ENCODE results near the gene ZCCHC4. TPM values are rescaled to one million over a fixed set of nuclear protein-coding genes. Genes with fewer than 3 reads are reported as not detected.
"Not testable (repeated sequence)": the region's sequence is repeated elsewhere in the genome, so short reads cannot be mapped to it uniquely, and the experiment has no call there.

Gene ZCCHC4
- total RNA-seq, 2 experiments from 2014 or later = 11.1 to 13.8 TPM

DNA sequence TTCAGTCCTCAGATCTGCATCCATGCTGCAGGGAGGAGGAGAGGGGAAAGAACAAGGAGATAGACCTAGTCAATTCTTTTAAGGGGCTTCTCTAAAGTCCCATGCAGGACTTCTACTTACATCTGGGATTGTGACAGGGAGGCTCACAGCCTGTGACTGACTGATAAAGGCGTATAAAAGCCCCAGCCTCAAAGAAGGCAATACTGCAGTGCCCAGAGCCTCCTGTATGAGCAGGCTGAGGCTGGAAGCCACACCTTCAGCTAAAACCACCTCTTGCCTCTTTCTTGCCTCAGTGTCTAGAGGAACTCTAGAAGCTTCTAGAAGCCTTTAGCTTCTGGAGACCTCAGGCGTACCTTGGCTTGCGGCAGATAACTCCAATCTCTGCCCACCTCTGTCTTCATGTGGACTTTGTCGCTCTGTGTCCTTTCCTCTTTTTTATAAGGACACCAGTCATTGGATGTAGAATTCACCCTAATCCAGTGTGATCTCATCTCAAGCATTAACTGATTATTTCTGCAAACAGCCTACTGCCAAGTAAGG, 6.0 kb upstream of the ZCCHC4 start:
- CTCF ChIA-PET = interaction anchor here (1.2 kb wide), 1 partner anchor 60 kb away, joined by 3 read pairs; no protein-coding TSS in a partner anchor

GRCh38 chr4:25307596-25307995, 5.0 kb upstream of the ZCCHC4 start:
- H3K36me3 Mint-ChIP-seq = no peaks in the 10 kb centered on the region
- H3K9me3 Mint-ChIP-seq (ENCODE audit: low read depth) = no peaks in the 10 kb centered on the region
- ATAC-seq (no peak), DNase-seq (no peak)
- H3K27me3 Mint-ChIP-seq = peaks cover 4% of the 10 kb centered on the region
- H3K27ac Mint-ChIP-seq = no peak overlapping the region
- peaks cover 5% of the 10 kb centered on the region for H3K4me1 Mint-ChIP-seq
- CTCF ChIA-PET = no interaction called here
- no peak overlapping the region for H3K4me3 Mint-ChIP-seq

More for the DNA sequence above, 6.0 kb upstream of the ZCCHC4 start:
- Mint-ChIP-seq H3K27ac (no peak overlapping the region), H3K9me3 (ENCODE audit: low read depth) (no peaks in the 10 kb centered on the region), H3K4me3 (no peak overlapping the region), H3K4me1 (no peaks in the 10 kb centered on the region), H3K27me3 (peaks cover 4% of the 10 kb centered on the region), H3K36me3 (no peaks in the 10 kb centered on the region)
- DNase-seq = no peak
- no peak for ATAC-seq

DNA sequence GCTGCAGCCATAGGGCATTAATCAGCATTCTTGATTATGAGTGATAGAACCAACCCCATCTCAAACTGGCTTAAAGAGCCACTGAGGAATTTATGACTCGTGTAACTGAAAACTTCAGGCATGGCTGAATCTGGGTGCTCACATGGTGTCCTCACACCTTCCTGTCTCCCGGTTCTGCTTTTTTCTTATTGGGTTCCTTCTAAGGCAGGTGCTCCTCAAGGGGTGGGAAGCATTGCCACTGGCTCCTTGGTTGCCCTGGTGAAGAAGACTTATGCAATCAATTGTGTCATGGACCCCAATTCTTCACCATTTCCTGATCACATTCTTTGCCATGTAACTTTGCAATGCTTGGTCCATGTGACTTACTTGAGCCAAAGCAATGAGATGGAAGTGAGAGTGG, 4.3 kb upstream of the ZCCHC4 start:
- H3K4me3 Mint-ChIP-seq = no peak overlapping the region
- no peaks in the 10 kb centered on the region for H3K36me3 Mint-ChIP-seq
- no peaks in the 10 kb centered on the region for H3K9me3 Mint-ChIP-seq (ENCODE audit: low read depth)
- CTCF ChIA-PET = no interaction called here
- peaks cover 11% of the 10 kb centered on the region for H3K4me1 Mint-ChIP-seq
- no peak for ATAC-seq
- peaks cover 4% of the 10 kb centered on the region for H3K27me3 Mint-ChIP-seq
- H3K27ac Mint-ChIP-seq = no peak overlapping the region
- DNase-seq = no peak

DNA sequence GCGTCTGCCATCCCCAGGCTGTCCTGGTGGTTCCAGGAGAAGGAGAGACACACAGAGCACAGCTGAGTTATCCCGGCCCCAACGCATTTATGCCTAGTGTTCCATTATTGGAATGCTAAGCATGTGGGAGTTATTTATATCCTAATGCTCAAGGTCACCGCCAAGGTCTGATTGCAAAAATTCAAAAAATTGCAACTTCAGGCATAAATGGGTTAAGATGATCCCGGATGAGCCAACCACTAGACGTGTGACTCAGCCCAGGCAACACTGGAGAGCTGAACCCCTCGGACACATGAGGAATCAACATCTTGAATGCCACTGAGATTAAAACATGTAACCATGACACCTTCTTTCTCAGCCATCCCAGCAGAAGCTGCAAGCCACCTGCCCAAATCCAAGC, 3.8 kb upstream of the ZCCHC4 start:
- Mint-ChIP-seq H3K36me3 (no peaks in the 10 kb centered on the region), H3K4me3 (no peak overlapping the region), H3K9me3 (ENCODE audit: low read depth) (no peaks in the 10 kb centered on the region), H3K27ac (no peak overlapping the region), H3K27me3 (peaks cover 4% of the 10 kb centered on the region), H3K4me1 (peaks cover 16% of the 10 kb centered on the region)
- CTCF ChIA-PET = no interaction called here
- DNase-seq = no peak
- no peak for ATAC-seq

DNA sequence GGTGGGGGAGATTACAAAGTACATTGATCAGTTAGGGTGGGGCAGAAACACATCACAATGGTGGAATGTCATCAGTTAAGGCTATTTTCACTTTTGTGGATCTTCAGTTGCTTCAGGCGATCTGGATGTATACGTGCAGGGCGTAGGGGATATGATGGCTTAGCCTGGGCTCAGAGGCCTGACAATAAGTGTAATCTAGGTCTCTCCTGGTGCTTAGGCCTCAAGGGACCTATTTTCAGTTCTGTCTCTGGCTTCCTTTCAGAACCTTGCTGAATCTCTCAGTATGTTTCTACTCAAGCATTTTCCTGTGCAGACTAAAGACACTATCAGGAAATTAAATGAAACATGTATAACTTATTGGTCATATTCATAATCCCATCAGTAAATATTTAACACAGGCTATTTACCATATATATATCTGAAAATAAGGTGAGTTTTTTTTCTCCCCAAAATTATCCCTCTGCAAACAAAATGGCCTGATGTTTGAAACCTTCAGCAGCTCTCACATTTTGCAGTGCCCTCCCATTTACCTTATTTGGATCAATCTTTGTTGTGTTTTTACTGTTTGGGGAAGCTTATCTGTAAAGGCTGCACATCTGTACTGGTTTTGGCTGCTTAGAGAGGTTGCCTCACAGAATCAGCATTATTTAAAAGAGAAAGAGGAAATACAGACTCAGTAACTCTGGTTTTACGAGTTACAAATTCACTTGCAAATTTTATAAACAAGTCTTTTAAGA, 2.3 kb upstream of the ZCCHC4 start:
- Mint-ChIP-seq H3K4me1 (peaks cover 23% of the 10 kb centered on the region), H3K9me3 (ENCODE audit: low read depth) (no peaks in the 10 kb centered on the region), H3K4me3 (no peak overlapping the region), H3K27ac (no peak overlapping the region), H3K27me3 (no peaks in the 10 kb centered on the region), H3K36me3 (peaks cover 2% of the 10 kb centered on the region)
- CTCF ChIA-PET = interaction anchor here (1.4 to 4.6 kb wide), 3 partner anchors 11 to 166 kb away, joined by 4 to 57 read pairs (median 24); no protein-coding TSS in a partner anchor
- ATAC-seq (no peak), DNase-seq (no peak)

- Mint-ChIP-seq H3K4me3 (no peak overlapping the region), H3K4me1 (peaks cover 26% of the 10 kb centered on the region), H3K27ac (no peak overlapping the region), H3K36me3 (peaks cover 5% of the 10 kb centered on the region), H3K9me3 (ENCODE audit: low read depth) (no peaks in the 10 kb centered on the region), H3K27me3 (no peaks in the 10 kb centered on the region)
- CTCF ChIA-PET = interaction anchor here (0.6 to 4.6 kb wide), 5 partner anchors 10 to 167 kb away, joined by 3 to 57 read pairs (median 24); partner anchors contain the start of gene PI4K2B
- ATAC-seq = no peak
- DNase-seq = no peak
Measured at GRCh38 chr4:25310803-25311166, 1.8 kb upstream of the ZCCHC4 start.

- no peak for DNase-seq
- CTCF ChIA-PET = interaction anchor here (0.6 to 4.6 kb wide), 31 partner anchors 8 to 157 kb away, joined by 3 to 59 read pairs (median 7); partner anchors contain the start of genes ANAPC4, PI4K2B and SEPSECS
- peaks cover 20% of the 10 kb centered on the region for H3K36me3 Mint-ChIP-seq
- H3K9me3 Mint-ChIP-seq (ENCODE audit: low read depth) = no peaks in the 10 kb centered on the region
- ATAC-seq = no peak
- no peaks in the 10 kb centered on the region for H3K27me3 Mint-ChIP-seq
- H3K27ac Mint-ChIP-seq = peak overlapping the region; percentile 94
- H3K4me3 Mint-ChIP-seq = peak overlapping the region; percentile 98
- H3K4me1 Mint-ChIP-seq = peaks cover 42% of the 10 kb centered on the region
Measured at GRCh38 chr4:25313201-25313895, 774 bp downstream of the ZCCHC4 start.

- Mint-ChIP-seq H3K9me3 (ENCODE audit: low read depth) (no peaks in the 10 kb centered on the region), H3K27ac (peak overlapping the region; percentile 88), H3K4me1 (peaks cover 44% of the 10 kb centered on the region), H3K27me3 (no peaks in the 10 kb centered on the region), H3K36me3 (peaks cover 38% of the 10 kb centered on the region), H3K4me3 (no peak overlapping the region)
- CTCF ChIA-PET = interaction anchor here (1.0 to 3.6 kb wide), 6 partner anchors 9 to 47 kb away, joined by 3 to 24 read pairs (median 4); partner anchors contain the start of gene ZCCHC4
- ATAC-seq (no peak), DNase-seq (no peak)
Measured at GRCh38 chr4:25320336-25320735, 7.8 kb downstream of the ZCCHC4 start.

DNA sequence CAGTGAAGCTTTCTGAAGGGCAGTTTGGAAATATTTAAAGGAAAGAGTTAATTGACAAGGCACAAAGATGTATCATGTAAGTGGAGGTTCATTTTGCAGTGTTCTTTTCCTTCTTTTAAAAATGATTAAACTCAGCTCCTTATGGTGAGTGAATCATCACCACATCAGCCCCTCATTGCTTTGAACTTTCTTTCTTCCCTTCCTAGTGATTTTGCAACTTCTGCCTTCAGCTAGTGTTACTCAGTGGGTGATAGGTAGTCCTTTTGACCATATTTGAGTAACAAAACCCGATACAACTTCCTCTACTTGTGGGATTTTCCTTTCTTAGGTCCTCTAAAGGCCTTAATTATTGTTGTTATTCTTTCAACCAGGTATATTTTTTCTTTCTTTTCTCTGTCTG, 8.2 kb downstream of the ZCCHC4 start:
- H3K4me1 Mint-ChIP-seq = peaks cover 41% of the 10 kb centered on the region
- DNase-seq (no peak), ATAC-seq (peak; percentile 86)
- H3K36me3 Mint-ChIP-seq = peaks cover 35% of the 10 kb centered on the region
- CTCF ChIA-PET = interaction anchor here (1.0 to 3.6 kb wide), 6 partner anchors 9 to 46 kb away, joined by 3 to 24 read pairs (median 4); partner anchors contain the start of gene ZCCHC4
- peak overlapping the region; percentile 62 for H3K4me3 Mint-ChIP-seq
- H3K9me3 Mint-ChIP-seq (ENCODE audit: low read depth) = no peaks in the 10 kb centered on the region
- no peaks in the 10 kb centered on the region for H3K27me3 Mint-ChIP-seq
- H3K27ac Mint-ChIP-seq = peak overlapping the region; percentile 88

GRCh38 chr4:25321703-25322102, 9.1 kb downstream of the ZCCHC4 start:
- Mint-ChIP-seq H3K4me3 (no peak overlapping the region), H3K36me3 (peaks cover 29% of the 10 kb centered on the region), H3K27ac (peak overlapping the region; percentile 71), H3K4me1 (peaks cover 32% of the 10 kb centered on the region), H3K9me3 (ENCODE audit: low read depth) (no peaks in the 10 kb centered on the region), H3K27me3 (no peaks in the 10 kb centered on the region)
- ATAC-seq (no peak), DNase-seq (no peak)
- CTCF ChIA-PET = interaction anchor here (1.1 to 2.5 kb wide), 2 partner anchors 10 to 24 kb away, joined by 4 to 24 read pairs; partner anchors contain the start of gene ZCCHC4

DNA sequence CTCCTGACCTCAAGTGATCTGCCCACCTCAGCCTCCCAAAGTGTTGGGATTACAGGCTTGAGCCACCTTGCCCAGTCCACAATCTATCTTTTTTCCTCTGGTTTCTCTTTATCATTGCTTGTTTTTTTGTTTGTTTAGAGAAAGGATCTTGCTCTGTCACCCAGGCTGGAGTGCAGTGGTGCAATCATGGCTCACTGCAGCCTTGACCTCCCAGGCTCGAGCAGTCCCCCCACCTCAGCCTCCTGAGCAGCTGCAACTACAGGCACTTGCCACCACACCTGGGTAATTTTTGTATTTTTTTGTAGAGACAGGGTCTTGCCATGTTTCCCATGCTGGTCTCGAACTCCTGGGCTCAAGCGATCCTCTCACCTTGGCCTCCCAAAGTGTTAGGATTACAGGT, 15.9 kb downstream of the ZCCHC4 start:
- H3K4me3 Mint-ChIP-seq = not testable (repeated sequence)

GRCh38 chr4:25330335-25330734, 17.8 kb downstream of the ZCCHC4 start:
- peaks cover 7% of the 10 kb centered on the region for H3K36me3 Mint-ChIP-seq
- CTCF ChIA-PET = interaction anchor here (1.3 to 5.1 kb wide), 4 partner anchors 10 to 38 kb away, joined by 3 to 59 read pairs (median 10); partner anchors contain the start of gene ZCCHC4
- H3K9me3 Mint-ChIP-seq (ENCODE audit: low read depth) = no peaks in the 10 kb centered on the region
- no peak overlapping the region for H3K4me3 Mint-ChIP-seq
- ATAC-seq = no peak
- no peak for DNase-seq
- peak overlapping the region; percentile 98 for H3K27ac Mint-ChIP-seq
- H3K27me3 Mint-ChIP-seq = no peaks in the 10 kb centered on the region
- H3K4me1 Mint-ChIP-seq = peaks cover 19% of the 10 kb centered on the region

More for the DNA sequence above, 15.9 kb downstream of the ZCCHC4 start:
- not testable (repeated sequence) for H3K27ac Mint-ChIP-seq; DNase-seq; H3K36me3 Mint-ChIP-seq; ATAC-seq; H3K9me3 Mint-ChIP-seq (ENCODE audit: low read depth); H3K27me3 Mint-ChIP-seq
- peaks cover 19% of the 10 kb centered on the region for H3K4me1 Mint-ChIP-seq
- CTCF ChIA-PET = interaction anchor here (5.1 kb wide), 1 partner anchor 16 kb away, joined by 59 read pairs; the partner anchor contains the start of gene ZCCHC4
